ENCODE measurements around the gene SLC13A4. TPM values are rescaled to one million over a fixed set of nuclear protein-coding genes. Genes with fewer than 3 reads are reported as not detected.
"Not testable (repeated sequence)": the region's sequence is repeated elsewhere in the genome, so short reads cannot be mapped to it uniquely, and the experiment has no call there.

Gene SLC13A4, protein sequence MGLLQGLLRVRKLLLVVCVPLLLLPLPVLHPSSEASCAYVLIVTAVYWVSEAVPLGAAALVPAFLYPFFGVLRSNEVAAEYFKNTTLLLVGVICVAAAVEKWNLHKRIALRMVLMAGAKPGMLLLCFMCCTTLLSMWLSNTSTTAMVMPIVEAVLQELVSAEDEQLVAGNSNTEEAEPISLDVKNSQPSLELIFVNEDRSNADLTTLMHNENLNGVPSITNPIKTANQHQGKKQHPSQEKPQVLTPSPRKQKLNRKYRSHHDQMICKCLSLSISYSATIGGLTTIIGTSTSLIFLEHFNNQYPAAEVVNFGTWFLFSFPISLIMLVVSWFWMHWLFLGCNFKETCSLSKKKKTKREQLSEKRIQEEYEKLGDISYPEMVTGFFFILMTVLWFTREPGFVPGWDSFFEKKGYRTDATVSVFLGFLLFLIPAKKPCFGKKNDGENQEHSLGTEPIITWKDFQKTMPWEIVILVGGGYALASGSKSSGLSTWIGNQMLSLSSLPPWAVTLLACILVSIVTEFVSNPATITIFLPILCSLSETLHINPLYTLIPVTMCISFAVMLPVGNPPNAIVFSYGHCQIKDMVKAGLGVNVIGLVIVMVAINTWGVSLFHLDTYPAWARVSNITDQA
- total RNA-seq: not detected

DNA sequence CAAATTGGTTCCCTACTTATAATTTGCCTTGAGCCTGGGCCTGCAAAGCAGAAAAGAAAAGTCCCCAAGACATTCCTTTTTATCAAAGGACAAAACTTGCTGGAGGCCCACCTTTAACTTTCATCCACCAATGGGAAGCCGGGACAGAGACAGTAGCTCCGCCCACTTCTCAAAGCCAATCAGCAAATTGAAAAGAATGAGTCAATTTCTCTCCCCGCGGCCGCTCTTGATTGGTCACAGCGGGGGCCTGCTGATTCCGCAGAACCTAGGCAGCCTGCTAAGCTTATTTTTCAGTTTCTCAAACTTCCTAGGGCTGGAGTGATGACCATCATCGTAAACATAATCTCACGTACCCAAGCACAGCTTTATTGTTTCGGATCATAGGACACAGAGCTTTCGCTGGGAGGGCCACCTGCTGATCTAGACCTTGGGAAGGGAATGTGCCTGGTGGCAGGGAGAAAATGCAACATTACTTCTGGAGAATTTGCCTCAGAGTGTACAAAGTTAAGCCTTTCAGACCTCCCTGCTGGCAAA is at the start of gene SLC13A4:
Gene SLC13A4, minus strand, starts transcription at position 51 of the 534 bp plus-strand sequence. CDS start 690 bp downstream, outside the sequence.
- 83% methylated on average over 11 of the region's 11 CpGs for WGBS
- no peak within 1 kb of the TSS for H3K27ac ChIP-seq (replicated peaks in 1 of 4)

DNA sequence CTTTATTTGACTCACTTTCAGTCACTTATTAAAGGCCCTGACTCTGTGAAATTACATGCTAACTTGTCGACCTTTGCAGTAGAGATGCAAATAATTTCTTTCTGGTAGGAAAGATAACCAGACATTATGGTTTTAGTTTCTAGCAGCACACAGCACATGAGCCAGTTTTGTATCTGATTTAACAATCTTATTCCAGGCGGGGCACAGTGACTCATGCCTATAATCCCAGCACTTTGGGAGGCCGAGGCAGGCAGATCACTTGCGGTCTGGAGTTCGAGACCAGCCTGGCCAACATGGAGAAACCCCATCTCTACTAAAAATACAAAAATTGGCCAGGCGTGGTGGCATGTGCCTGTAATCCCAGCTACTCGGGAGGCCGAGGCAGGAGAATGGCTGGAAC is 47.9 kb upstream of the SLC13A4 start:
- H3K4me3 ChIP-seq; H3K36me3 ChIP-seq; H3K27ac ChIP-seq (replicated peaks in 1 of 4); H3K27me3 ChIP-seq; intact Hi-C loops (cut with DNase I); DNase-seq (ENCODE audit: extremely low spot score); H3K9me3 ChIP-seq: not testable (repeated sequence)
- peaks cover 0 to 13% (median 2%) of the 10 kb centered on the region in 4 donors for H3K4me1 ChIP-seq
- WGBS: 98% methylated on average over 8 of the region's 8 CpGs

More for the DNA sequence above, at the start of gene SLC13A4:
- Histone ChIP-seq H3K36me3 (peaks cover 0 to 1% (median 0%) of the 10 kb centered on the region in 4 donors), H3K4me3 (no peak within 1 kb of the TSS), H3K27me3 (peaks cover 0 to 5% (median 0%) of the 10 kb centered on the region in 4 donors), H3K9me3 (no peaks in the 10 kb centered on the region), H3K4me1 (no peaks in the 10 kb centered on the region)
- intact Hi-C loops (cut with DNase I): no loop called here
- TF ChIP-seq EP300 (IDR thresholded peaks at IDR 0.05) (no peak), POLR2AphosphoS5 (IDR thresholded peaks at IDR 0.05) (no peak), POLR2A (IDR thresholded peaks at IDR 0.05; ENCODE audit: low read depth) (no peak)
- TF ChIP-seq, protein P1, sequence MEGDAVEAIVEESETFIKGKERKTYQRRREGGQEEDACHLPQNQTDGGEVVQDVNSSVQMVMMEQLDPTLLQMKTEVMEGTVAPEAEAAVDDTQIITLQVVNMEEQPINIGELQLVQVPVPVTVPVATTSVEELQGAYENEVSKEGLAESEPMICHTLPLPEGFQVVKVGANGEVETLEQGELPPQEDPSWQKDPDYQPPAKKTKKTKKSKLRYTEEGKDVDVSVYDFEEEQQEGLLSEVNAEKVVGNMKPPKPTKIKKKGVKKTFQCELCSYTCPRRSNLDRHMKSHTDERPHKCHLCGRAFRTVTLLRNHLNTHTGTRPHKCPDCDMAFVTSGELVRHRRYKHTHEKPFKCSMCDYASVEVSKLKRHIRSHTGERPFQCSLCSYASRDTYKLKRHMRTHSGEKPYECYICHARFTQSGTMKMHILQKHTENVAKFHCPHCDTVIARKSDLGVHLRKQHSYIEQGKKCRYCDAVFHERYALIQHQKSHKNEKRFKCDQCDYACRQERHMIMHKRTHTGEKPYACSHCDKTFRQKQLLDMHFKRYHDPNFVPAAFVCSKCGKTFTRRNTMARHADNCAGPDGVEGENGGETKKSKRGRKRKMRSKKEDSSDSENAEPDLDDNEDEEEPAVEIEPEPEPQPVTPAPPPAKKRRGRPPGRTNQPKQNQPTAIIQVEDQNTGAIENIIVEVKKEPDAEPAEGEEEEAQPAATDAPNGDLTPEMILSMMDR (IDR thresholded peaks at IDR 0.05): no peak
- DNase-seq (ENCODE audit: extremely low spot score): no peak

DNA sequence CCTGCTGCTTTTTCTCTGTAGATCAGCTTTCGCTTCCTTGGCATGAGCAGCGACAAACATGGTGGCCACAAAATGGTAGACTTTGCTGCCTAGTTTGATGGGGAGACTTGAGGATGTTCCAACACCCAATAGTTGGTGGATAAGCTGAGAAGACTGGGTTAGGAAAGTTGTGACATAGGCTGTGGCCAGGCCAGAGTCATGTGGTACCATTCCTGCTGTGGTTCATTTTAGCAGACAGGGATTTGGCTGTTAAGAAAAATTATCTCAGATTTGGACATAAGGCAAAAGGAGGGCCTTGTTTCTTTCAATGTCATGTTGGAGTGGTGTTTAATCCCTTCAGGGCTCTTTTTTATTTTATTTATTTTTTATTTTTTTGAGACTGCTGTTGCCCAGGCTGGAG is 47.2 kb upstream of the SLC13A4 start:
- TF ChIP-seq EP300 (IDR thresholded peaks at IDR 0.05) (no peak), POLR2AphosphoS5 (IDR thresholded peaks at IDR 0.05) (no peak), POLR2A (IDR thresholded peaks at IDR 0.05; ENCODE audit: low read depth) (no peak)
- TF ChIP-seq, protein P1 (IDR thresholded peaks at IDR 0.05): no peak
- DNase-seq (ENCODE audit: extremely low spot score): no peak
- Histone ChIP-seq H3K9me3 (peaks cover 0 to 8% (median 6%) of the 10 kb centered on the region in 4 donors), H3K27me3 (no peaks in the 10 kb centered on the region), H3K4me1 (peaks cover 0 to 13% (median 2%) of the 10 kb centered on the region in 4 donors), H3K4me3 (no peak overlapping the region), H3K36me3 (no peaks in the 10 kb centered on the region), H3K27ac (replicated peaks in 1 of 4) (no peak overlapping the region)
- 91% methylated on average over 2 of the region's 2 CpGs for WGBS
- intact Hi-C loops (cut with DNase I): no loop called here

DNA sequence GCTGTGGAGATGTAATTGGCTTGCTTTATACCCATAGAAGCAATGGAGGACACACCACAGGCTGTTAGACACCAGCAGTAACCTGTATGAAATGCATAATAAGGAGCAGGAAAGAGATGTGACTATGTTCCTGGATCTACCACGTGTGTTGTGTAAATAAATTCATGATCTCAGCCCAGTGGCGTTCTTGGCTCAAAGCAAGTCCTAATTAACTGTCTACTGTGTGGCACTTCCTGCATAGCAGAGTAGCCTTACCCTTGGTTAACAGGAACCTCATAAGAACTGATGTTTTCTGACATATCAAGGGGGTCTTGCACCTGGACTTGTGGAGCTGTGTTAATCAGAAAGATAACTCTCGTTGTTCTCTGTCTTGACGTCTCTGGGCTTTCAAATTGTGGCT is 46.3 kb upstream of the SLC13A4 start:
- H3K27ac ChIP-seq (replicated peaks in 1 of 4): no peak overlapping the region
- TF ChIP-seq POLR2A (IDR thresholded peaks at IDR 0.05; ENCODE audit: low read depth): no peak
- TF ChIP-seq POLR2AphosphoS5 (IDR thresholded peaks at IDR 0.05): no peak
- TF ChIP-seq EP300 (IDR thresholded peaks at IDR 0.05): no peak
- TF ChIP-seq, protein P1 (IDR thresholded peaks at IDR 0.05): no peak
- H3K9me3 ChIP-seq: peaks cover 0 to 8% (median 6%) of the 10 kb centered on the region in 4 donors
- no peaks in the 10 kb centered on the region for H3K36me3 ChIP-seq
- H3K4me3 ChIP-seq: no peak overlapping the region
- H3K27me3 ChIP-seq: no peaks in the 10 kb centered on the region
- H3K4me1 ChIP-seq: peaks cover 0 to 13% (median 3%) of the 10 kb centered on the region in 4 donors
- no peak for DNase-seq (ENCODE audit: extremely low spot score)
- 56% methylated on average over 4 of the region's 4 CpGs for WGBS
- intact Hi-C loops (cut with DNase I): no loop called here

DNA sequence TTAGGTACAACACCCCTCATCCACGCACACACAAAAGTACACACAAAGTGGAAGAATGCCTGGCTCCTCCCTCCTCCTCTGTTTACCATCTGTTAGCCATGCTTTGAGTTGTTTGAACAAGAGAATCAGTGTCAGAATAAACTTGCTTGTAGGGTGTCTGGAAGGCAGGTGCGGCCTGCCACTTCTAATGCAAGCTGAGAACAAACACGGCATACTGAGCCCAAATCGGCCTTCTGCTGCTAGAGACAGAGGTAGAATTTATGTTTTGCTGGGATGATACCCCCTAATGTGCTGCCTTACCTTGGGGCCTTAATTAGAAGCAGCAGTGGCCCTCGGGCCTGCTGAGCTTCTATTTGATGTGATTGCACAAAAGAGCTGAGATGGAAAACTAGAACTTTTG is 45.5 kb upstream of the SLC13A4 start:
- Histone ChIP-seq H3K4me3 (no peak overlapping the region), H3K36me3 (no peaks in the 10 kb centered on the region), H3K27ac (replicated peaks in 1 of 4) (no peak overlapping the region), H3K4me1 (peaks cover 0 to 18% (median 6%) of the 10 kb centered on the region in 4 donors), H3K9me3 (peaks cover 0 to 6% (median 6%) of the 10 kb centered on the region in 4 donors), H3K27me3 (no peaks in the 10 kb centered on the region)
- no peak for DNase-seq (ENCODE audit: extremely low spot score)
- intact Hi-C loops (cut with DNase I): no loop called here
- TF ChIP-seq EP300 (IDR thresholded peaks at IDR 0.05) (no peak), POLR2A (IDR thresholded peaks at IDR 0.05; ENCODE audit: low read depth) (no peak), POLR2AphosphoS5 (IDR thresholded peaks at IDR 0.05) (no peak)
- TF ChIP-seq, protein P1 (IDR thresholded peaks at IDR 0.05): no peak
- 78% methylated on average over 5 of the region's 5 CpGs for WGBS

Measured in esophagus muscularis mucosa (tissue), 4 donors.